OCI-M1 (cell line): ENCODE measurements around the gene RAB13.

Experiments used
- DNase-seq: peaks from one replicate; lab custom pipeline; 2025; lab: John Stamatoyannopoulos, UW

Gene RAB13

GRCh38 chr1:153933430-153933829 lies 52.7 kb downstream of the RAB13 start:
- no peak for DNase-seq

- DNase-seq = no peak
Measured at GRCh38 chr1:153932156-153933131, 53.7 kb downstream of the RAB13 start.
